H1 (cell line): ENCODE measurements around the gene SNAP25. TPM values are rescaled to one million over a fixed set of nuclear protein-coding genes. Genes with fewer than 3 reads are reported as not detected.

Source experiments
- JUND ChIP-seq: IDR thresholded peaks from 2 replicates; pipeline ENCODE4 v1.6.1; 2011; ENCODE audit warnings: mild to moderate bottlenecking, improper control_type of control experiment, low read length
- SAP30 ChIP-seq: fragments of 300-600 bp; sonication (generic); IDR thresholded peaks from 2 replicates; pipeline ENCODE4 v1.7.1; 2012; ENCODE audit warnings: low read length, moderate library complexity, mild to moderate bottlenecking, inconsistent platforms; ENCODE audit not compliant: insufficient read depth, insufficient replicate concordance
- SUZ12 ChIP-seq: fragments of 200-600 bp; sonication (generic); IDR thresholded peaks from 2 replicates; pipeline ENCODE4 v1.6.1; 2012; ENCODE audit warnings: mild to moderate bottlenecking, inconsistent platforms, low read length, moderate library complexity, mixed read lengths
- ZNF274 ChIP-seq: IDR thresholded peaks from 2 replicates; pipeline ENCODE4 v1.7.0; 2012; ENCODE audit warnings: low read length, borderline replicate concordance; ENCODE audit errors: extremely low read depth
- polyA plus RNA-seq, 7 experiments: library from polyadenylated mRNA; depleted of rRNA in 3 of 7; stranded (reverse) in 5 of 7; unstranded in 2 of 7; fragments of >200 nt in 5 of 7; fragments of 200-250 nt in 2 of 7; gene quantifications; 1 replicate in 5 of 7; 2 replicates in 1 of 7; 4 replicates in 1 of 7; pipeline versions ENCODE4 v1.2.1 to v1.2.3, GENCODE V29; 2011 to 2013; ENCODE audit warnings: missing spikeins in 2 of 7, mixed read lengths in 2 of 7
- total RNA-seq: library from RNA; stranded (reverse); fragmentation: NEBNext Ultra II Directional; extraction: Animal tissue kit (Norgen Biotek cat#: 25700); gene quantifications from 2 replicates; pipeline ENCODE4 v1.2.1, GENCODE V29; 2021
- TF ChIP-seq, protein P1 (sequence below), 3 experiments: IDR thresholded peaks; 1 replicate in 2 of 3; 2 replicates in 1 of 3; pipeline versions ENCODE4 v1.5.1 to v1.6.1; 2011; ENCODE audit warnings: low read length in 3 of 3, mild to moderate bottlenecking in 3 of 3, inconsistent platforms in 2 of 3, low read depth in 1 of 3, moderate library complexity in 1 of 3; ENCODE audit not compliant: insufficient read depth in 1 of 3; ENCODE audit errors: control extremely low read depth in 1 of 3

Gene SNAP25
- total and polyA plus RNA-seq, 2 of the 8 experiments (the other 6 are each of a cell fraction or from before 2014, with no cell fraction given), result 0.51 to 0.52 TPM

DNA sequence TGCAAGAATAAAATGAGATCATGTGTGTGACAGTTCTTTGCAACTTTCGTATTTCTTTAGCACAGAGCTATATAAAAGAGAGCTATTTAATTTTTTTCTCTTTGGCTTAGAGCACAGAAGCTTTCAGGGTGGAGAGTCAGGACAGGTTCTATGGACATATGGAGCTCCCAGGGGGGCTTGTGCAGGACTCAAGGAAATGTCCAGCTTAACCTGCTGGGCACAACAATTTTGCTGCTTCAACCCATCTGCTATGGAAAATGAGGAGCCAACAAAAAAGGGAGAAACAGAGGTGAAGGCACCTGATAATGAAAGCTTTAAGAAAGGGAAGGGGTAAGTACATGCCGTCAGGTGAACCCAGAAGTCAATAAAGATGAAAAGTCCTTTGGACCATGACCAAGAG, 5.1 kb upstream of the SNAP25 start (continued):
- no peak for TF ChIP-seq ZNF274
- no peak for TF ChIP-seq SAP30
- TF ChIP-seq, protein P1, sequence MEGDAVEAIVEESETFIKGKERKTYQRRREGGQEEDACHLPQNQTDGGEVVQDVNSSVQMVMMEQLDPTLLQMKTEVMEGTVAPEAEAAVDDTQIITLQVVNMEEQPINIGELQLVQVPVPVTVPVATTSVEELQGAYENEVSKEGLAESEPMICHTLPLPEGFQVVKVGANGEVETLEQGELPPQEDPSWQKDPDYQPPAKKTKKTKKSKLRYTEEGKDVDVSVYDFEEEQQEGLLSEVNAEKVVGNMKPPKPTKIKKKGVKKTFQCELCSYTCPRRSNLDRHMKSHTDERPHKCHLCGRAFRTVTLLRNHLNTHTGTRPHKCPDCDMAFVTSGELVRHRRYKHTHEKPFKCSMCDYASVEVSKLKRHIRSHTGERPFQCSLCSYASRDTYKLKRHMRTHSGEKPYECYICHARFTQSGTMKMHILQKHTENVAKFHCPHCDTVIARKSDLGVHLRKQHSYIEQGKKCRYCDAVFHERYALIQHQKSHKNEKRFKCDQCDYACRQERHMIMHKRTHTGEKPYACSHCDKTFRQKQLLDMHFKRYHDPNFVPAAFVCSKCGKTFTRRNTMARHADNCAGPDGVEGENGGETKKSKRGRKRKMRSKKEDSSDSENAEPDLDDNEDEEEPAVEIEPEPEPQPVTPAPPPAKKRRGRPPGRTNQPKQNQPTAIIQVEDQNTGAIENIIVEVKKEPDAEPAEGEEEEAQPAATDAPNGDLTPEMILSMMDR (IDR thresholded peaks at IDR 0.05; ENCODE audit: control extremely low read depth in 1 of 3, insufficient read depth in 1 of 3, low read depth in 1 of 3, low read length in 3 of 3), result no peak
- TF ChIP-seq JUND, result no peak
- TF ChIP-seq SUZ12, result no peak
